Mesodermal cell (in vitro differentiated cells): Measurements from ENCODE around the gene TM2D3.
A peak's percentile ranks its signal among the peaks of the same experiment; 100 is the strongest.

Experiments
- H3K27ac ChIP-seq: 2 replicates; pipeline ENCODE4 v1.7.0; 2013; ENCODE audit warnings: mild to moderate bottlenecking, low read depth, low read length, moderate library complexity; ENCODE audit not compliant: severe bottlenecking
- H3K36me3 ChIP-seq: 2 replicates; pipeline ENCODE4 v1.7.1; 2013; ENCODE audit warnings: mild to moderate bottlenecking, low read length, moderate library complexity; ENCODE audit not compliant: control insufficient read depth, insufficient read depth
- H3K4me1 ChIP-seq: one replicate; pipeline ENCODE4 v1.7.1; 2013; ENCODE audit warnings: mild to moderate bottlenecking, low read length; ENCODE audit not compliant: insufficient read depth, control insufficient read depth, poor library complexity, severe bottlenecking
- H3K4me3 ChIP-seq: 2 replicates; pipeline ENCODE4 v1.7.0; 2013; ENCODE audit warnings: low read length, control low read depth, mild to moderate bottlenecking; ENCODE audit not compliant: insufficient read depth, poor library complexity, severe bottlenecking; ENCODE audit errors: extremely low read depth
- H3K9me3 ChIP-seq: 2 replicates; pipeline ENCODE4 v1.7.1; 2013; ENCODE audit warnings: mild to moderate bottlenecking, low read length, moderate library complexity; ENCODE audit not compliant: control insufficient read depth
- WGBS, 2 experiments: methylation state at CpG; one replicate each; pipeline ENCODE4 v1.1.5; 2013; ENCODE audit warnings: missing lambda C conversion rate in 2 of 2; ENCODE audit not compliant: insufficient coverage in 2 of 2; 5-methylcytosine and 5-hydroxymethylcytosine counted together

Gene TM2D3

GRCh38 chr15:101625184-101625583, 27.0 kb downstream of the TM2D3 start:
- Histone ChIP-seq H3K9me3 (peaks cover 12% of the 10 kb centered on the region), H3K27ac (no peak overlapping the region)

DNA sequence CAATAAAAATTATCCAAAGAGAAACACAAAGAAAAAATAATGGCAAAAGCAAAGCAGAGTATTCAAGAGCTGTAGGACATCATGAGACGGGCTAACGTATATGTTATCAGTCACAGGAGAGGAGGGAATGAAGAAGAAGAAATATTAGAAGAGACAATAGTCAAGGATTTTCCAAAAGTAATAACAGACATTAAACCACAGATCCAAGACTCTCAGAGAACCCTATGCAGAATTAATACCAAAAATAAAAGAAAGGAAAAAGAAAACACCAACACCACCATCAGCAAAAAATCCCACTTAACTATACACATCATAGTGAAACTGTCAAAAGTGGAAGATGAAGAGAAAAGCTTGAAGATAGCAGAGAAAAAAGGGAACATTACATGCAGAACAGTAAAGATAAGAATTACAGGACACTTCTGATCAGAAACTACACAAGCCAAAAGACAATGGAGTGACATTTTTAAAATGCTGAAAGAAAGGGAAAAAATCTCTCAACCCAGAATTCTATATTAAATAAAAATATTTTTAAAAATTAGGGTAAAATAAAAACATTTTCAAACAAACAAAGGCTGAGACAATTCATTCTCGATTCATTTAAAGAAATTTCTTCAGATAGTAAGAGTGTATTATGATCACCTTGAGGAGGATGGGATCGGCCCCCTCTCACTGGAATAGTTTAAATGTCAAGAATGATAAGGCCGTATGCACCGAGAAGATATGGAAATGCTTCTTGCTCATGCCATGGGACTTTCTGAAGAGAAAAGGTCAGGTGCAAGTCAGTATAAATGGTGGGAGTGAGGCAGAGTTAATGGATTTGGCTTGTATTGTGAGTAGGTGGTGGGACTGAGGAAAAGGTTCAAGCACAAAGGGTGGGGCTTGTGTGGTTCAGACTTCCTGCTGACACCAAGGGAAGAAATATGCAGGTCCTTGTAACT, 28.5 kb downstream of the TM2D3 start:
- 89 to 97% methylated on average over 3 of the region's 6 CpGs for WGBS, 2 experiments
- H3K9me3 ChIP-seq: peaks cover 12% of the 10 kb centered on the region
- H3K36me3 ChIP-seq: peaks cover 10% of the 10 kb centered on the region
- no peaks in the 10 kb centered on the region for H3K4me1 ChIP-seq
- no peak overlapping the region for H3K4me3 ChIP-seq
- H3K27ac ChIP-seq: no peak overlapping the region

More at GRCh38 chr15:101625184-101625583, 27.0 kb downstream of the TM2D3 start:
- H3K36me3 ChIP-seq: peaks cover 10% of the 10 kb centered on the region
- H3K4me3 ChIP-seq: no peak overlapping the region
- H3K4me1 ChIP-seq: no peaks in the 10 kb centered on the region
- WGBS, 2 experiments: no CpG with 5 or more reads among the region's 1 CpG

DNA sequence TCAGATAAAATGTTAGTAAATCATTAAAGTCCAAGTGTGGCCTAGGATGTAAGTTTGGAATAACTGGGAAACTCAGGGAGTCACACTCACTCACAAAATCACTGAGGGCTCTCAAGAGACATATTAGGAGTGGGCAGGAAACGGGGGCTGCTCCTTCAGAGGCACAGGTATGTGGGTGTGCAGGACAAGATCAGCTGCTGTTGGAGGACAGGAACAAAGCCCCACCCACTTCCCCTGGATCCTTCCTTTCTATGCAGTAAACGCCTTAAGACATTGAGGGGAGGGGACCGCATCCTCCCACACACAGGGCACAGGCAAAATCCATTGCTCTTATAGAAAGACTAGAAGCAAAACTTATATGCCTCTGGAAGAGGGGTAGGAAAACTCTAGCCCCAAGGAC, 30.2 kb downstream of the TM2D3 start:
- H3K4me1 ChIP-seq: peaks cover 3% of the 10 kb centered on the region
- no peak overlapping the region for H3K4me3 ChIP-seq
- peaks cover 10% of the 10 kb centered on the region for H3K36me3 ChIP-seq
- H3K27ac ChIP-seq: no peak overlapping the region
- H3K9me3 ChIP-seq: peaks cover 12% of the 10 kb centered on the region
- WGBS, 2 experiments: no CpG with 5 or more reads among the region's 3 CpGs

- no peak overlapping the region for H3K27ac ChIP-seq
- H3K4me3 ChIP-seq: no peak overlapping the region
- H3K36me3 ChIP-seq: peaks cover 7% of the 10 kb centered on the region
- peaks cover 12% of the 10 kb centered on the region for H3K9me3 ChIP-seq
- peaks cover 12% of the 10 kb centered on the region for H3K4me1 ChIP-seq
- 94 to 98% methylated on average over 2 to 8 of the region's 10 CpGs for WGBS, 2 experiments
Observed at GRCh38 chr15:101620671-101621070, 31.5 kb downstream of the TM2D3 start.

- Histone ChIP-seq H3K27ac (no peak overlapping the region), H3K36me3 (peaks cover 4% of the 10 kb centered on the region), H3K9me3 (peaks cover 5% of the 10 kb centered on the region), H3K4me3 (no peak overlapping the region), H3K4me1 (peaks cover 12% of the 10 kb centered on the region)
- WGBS, 2 experiments: 73 to 94% methylated on average over 3 to 4 of the region's 6 CpGs
Observed at GRCh38 chr15:101619615-101619865, 32.6 kb downstream of the TM2D3 start.

DNA sequence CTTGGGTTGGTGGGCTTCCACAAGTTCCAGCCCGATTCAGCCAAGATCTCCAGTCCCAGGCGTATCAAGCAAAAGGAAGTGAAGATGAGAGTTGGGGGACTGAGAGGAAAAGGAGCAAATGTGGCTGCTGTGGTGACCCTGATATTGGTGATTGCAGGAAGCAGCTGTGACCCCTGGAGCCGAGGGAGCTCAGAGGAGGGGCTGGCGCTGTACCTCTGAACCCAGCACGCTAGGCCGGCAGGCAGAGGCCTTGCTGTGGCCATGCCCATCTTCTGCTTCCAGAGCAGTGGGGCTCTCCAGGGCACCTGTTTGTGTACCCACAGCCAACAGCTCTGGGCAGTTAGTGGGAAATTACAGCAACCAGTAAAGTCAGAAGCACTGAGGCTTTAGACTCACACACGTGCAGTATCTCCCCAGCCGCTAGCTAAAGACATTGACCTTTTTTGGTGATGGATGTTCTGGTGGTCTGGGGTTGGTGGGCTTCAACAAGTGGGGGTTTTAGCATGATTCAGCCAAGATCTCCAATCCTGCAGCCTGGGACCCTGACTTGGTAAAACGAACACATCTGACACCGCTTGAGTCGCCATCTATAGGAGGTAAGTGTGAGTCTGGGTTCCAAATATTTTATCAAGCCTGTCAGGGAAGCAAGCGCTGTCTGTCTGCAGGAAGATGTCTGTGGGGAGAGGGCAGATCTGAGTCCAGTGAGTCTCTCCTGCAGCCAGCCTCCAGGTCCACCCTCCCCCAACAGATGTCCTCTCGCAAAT, 33.1 kb downstream of the TM2D3 start:
- Histone ChIP-seq H3K4me3 (no peak overlapping the region), H3K27ac (no peak overlapping the region), H3K36me3 (peaks cover 2% of the 10 kb centered on the region), H3K9me3 (peaks cover 2% of the 10 kb centered on the region), H3K4me1 (peaks cover 12% of the 10 kb centered on the region)
- 84 to 94% methylated on average over 8 to 12 of the region's 13 CpGs for WGBS, 2 experiments

DNA sequence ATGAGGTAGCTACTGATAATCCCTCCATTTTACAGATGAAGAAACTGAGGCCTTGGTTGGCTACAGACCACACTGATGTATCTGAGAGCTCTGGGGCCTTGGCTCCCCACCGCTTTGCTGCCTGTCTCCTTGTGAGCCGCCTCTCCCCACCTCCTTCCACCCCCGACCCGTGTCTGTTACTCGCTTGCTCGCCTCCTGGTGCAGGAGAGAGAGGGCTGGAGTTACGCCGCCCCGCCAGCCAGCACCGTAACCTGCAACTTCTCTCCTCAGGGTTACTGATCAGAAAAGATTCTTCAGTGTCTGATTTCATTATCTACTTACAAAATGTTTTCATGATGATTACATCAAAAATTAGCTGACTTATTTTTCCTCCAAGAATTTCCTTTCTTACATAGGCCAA, 34.1 kb downstream of the TM2D3 start:
- H3K4me3 ChIP-seq: no peak overlapping the region
- no peak overlapping the region for H3K27ac ChIP-seq
- no peaks in the 10 kb centered on the region for H3K9me3 ChIP-seq
- 79 to 95% methylated on average over 6 to 7 of the region's 10 CpGs for WGBS, 2 experiments
- no peaks in the 10 kb centered on the region for H3K36me3 ChIP-seq
- H3K4me1 ChIP-seq: peaks cover 12% of the 10 kb centered on the region

- Histone ChIP-seq H3K9me3 (no peaks in the 10 kb centered on the region), H3K36me3 (no peaks in the 10 kb centered on the region), H3K27ac (no peak overlapping the region), H3K4me1 (peaks cover 12% of the 10 kb centered on the region), H3K4me3 (no peak overlapping the region)
- WGBS, 2 experiments: 91 to 93% methylated on average over 15 to 17 of the region's 17 CpGs
Observed at GRCh38 chr15:101617390-101617965, 34.7 kb downstream of the TM2D3 start.

DNA sequence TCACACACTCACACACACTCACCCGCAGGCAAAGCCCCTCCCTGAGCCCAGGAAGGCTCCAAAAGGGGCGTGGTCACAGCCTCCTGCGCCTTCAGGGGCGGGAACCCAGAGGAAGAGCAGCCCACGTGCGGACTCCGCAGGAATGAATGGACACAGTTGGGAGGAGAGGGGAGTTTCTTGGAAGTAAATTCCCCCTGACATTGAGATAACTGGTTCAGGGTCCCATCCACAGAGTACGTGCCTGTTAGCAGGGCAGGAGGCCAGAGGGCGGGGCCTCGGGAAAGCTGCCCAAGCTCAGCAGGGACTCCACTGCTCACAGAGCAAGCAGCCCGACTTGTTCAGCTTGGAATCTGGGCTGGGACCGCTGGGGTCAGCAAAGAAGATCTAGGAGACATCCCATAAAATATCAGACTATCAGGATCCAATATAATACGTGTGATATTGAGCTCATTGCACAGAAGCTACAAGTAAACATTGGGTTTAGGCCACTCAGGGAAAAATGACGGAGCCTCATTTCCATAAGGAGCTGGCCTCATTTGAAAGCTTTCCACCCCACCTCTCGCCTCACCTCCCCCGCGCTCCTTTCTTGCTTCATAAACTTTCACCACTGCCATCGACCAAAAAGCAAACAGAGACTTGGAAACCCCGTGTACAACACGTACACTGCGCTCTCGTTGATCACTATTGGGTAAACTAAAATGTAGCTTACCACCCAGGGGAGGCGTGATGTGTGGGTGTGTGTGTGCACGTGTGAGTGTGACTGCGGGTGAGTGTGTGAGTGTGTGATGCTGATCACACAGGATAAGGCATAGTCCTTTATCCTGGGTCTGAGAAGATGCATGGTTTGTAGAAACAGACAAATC, 36.0 kb downstream of the TM2D3 start:
- Histone ChIP-seq H3K9me3 (no peaks in the 10 kb centered on the region), H3K36me3 (no peaks in the 10 kb centered on the region), H3K27ac (no peak overlapping the region), H3K4me1 (peaks cover 12% of the 10 kb centered on the region), H3K4me3 (peak overlapping the region; percentile 8)
- WGBS, 2 experiments: 25 to 41% methylated on average over 15 to 22 of the region's 25 CpGs

DNA sequence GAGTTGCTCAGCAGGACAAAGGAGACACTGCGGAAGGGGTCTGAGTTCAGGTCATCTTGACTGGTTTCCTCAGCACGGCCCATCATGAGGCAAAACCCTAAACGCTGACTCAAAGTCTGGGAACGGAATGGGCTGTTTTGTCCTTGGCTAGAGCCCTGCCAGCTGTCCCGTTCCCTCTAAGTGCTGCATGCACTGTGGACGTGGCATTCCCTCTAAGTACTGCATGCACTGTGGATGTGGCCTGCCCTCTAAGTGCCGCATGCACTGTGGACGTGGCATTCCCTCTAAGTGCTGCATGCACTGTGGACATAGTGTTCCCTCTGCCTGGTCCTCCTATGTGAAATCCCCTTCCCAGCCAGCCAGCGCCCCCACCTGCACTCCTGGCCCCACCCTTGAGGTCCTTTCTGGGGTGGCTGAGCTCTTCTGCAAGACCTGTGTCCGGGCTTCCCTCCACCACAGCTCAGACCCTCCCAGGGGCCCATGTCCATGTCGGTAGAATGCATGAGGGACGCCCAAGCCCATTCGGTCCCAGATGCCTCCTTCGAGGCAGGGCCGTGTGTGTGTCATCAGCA, 36.7 kb downstream of the TM2D3 start:
- H3K4me3 ChIP-seq: peak overlapping the region; percentile 8
- H3K27ac ChIP-seq: no peak overlapping the region
- no peaks in the 10 kb centered on the region for H3K36me3 ChIP-seq
- peaks cover 12% of the 10 kb centered on the region for H3K4me1 ChIP-seq
- WGBS, 2 experiments: 66 to 89% methylated on average over 10 to 15 of the region's 15 CpGs
- H3K9me3 ChIP-seq: no peaks in the 10 kb centered on the region
